ENCODE results near the gene NFYC.

The NFYC gene

DNA sequence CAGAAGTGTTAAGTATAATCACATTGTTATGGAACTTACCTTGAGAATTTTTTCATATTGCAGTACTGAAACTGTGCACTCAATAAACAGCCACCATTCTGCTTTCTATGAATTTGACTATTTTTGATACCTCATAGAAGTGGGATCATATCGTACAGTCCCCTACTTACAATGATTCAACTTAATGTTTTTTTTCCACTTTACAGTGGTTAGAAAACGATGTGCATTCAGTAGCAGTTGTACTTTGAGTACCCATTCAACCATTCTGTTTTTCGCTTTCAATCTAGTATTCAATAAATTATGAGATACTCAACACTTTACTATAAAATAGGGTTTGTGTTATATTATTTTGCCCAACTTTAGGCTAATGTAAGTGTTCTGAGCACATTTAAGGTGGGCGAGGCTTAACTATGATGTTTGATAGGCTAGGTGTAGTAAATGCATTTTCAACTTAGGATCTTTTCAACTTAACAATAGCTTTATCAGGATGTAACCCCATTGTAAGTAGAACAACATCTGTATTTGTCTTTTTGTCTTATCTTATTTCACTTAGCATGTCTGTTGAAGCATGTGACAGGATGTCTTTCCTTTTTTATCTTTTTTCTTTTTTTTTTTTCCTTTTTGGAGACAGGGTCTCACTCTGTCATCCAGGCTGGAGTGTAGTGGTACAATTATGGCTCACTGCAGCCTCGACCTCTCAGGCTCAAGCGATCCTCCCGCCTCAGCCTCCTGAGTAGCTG, 49.7 kb downstream of the NFYC start:
- DNase-seq (ENCODE audit: extremely low read depth, low read depth): no peak
- TF ChIP-seq, protein P1, sequence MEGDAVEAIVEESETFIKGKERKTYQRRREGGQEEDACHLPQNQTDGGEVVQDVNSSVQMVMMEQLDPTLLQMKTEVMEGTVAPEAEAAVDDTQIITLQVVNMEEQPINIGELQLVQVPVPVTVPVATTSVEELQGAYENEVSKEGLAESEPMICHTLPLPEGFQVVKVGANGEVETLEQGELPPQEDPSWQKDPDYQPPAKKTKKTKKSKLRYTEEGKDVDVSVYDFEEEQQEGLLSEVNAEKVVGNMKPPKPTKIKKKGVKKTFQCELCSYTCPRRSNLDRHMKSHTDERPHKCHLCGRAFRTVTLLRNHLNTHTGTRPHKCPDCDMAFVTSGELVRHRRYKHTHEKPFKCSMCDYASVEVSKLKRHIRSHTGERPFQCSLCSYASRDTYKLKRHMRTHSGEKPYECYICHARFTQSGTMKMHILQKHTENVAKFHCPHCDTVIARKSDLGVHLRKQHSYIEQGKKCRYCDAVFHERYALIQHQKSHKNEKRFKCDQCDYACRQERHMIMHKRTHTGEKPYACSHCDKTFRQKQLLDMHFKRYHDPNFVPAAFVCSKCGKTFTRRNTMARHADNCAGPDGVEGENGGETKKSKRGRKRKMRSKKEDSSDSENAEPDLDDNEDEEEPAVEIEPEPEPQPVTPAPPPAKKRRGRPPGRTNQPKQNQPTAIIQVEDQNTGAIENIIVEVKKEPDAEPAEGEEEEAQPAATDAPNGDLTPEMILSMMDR (IDR thresholded peaks at IDR 0.05; ENCODE audit: low read depth, low read length): no peak

DNA sequence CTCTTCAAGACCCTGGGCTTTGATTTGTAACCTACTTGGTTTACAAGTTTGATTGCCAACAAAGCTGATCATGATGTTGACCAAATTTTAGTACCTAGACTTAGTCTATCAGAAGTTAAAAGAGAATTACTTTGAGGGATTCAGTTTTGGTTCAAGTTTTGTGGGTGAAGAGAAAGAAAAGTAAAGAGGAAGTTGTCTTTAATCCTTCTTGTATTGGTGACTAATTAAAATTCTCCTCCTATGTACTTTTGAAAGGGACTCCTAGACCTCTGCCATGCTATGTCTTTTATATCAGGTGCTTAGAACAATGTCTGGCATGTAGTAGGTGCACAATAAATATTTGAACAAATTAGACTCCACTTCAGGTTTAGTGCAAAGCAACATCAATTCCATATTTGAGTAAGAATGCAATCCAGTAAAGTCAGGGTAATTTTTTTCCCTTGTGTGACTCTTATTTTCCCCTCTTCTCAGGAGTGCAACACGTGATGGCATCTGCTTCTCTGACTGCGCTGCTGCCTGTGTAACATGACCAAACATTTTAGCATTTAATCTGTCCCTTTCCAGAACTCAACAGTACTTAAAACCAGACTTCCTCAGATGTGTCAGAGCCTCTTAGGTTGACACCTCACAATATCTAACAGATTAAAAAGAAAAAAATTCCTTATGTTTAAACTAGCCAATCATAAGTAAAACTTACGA, 51.0 kb downstream of the NFYC start:
- no peak for DNase-seq (ENCODE audit: extremely low read depth, low read depth)
- TF ChIP-seq, protein P1 (IDR thresholded peaks at IDR 0.05; ENCODE audit: low read depth, low read length): no peak

DNA sequence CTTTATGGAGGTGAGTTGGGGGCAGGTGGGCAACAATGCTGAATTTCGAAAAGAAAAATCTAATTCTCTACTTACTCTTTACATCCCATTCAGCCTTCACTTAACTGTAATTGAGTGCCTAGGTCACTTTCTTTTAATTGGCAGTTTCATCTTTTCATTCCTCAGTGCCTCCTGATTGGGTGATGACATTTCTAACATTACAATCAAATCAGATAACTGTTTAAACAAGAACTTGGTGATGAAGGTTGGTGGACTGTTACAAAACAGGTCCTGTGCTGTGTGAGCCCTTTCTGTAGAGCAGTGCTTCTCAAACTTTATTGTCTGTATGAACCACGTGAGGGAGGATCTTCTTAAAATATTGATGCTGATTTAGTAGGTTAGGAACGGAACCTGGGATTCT, 51.9 kb downstream of the NFYC start:
- no peak for DNase-seq (ENCODE audit: extremely low read depth, low read depth)
- TF ChIP-seq, protein P1 (IDR thresholded peaks at IDR 0.05; ENCODE audit: low read depth, low read length): no peak

DNA sequence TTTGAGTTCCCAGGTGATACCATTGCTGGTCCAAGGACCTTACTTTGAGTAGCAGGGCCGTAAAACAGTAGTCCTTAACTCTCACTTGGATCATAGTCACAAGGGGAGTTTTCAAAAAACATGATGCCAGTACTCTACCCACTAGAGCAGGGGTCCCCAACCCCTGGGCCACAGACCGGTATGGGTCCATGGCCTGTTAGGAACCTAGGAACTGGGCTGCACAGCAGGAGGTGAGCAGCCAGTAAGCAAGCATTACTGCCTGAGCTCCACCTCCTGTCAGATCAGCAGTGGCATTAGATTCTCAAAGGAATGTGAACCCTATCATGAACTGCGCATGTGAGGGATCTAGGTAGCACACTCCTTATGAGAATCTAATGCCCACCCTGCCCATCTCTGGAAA, 52.4 kb downstream of the NFYC start:
- TF ChIP-seq, protein P1 (IDR thresholded peaks at IDR 0.05; ENCODE audit: low read depth, low read length): no peak
- DNase-seq (ENCODE audit: extremely low read depth, low read depth): no peak

DNA sequence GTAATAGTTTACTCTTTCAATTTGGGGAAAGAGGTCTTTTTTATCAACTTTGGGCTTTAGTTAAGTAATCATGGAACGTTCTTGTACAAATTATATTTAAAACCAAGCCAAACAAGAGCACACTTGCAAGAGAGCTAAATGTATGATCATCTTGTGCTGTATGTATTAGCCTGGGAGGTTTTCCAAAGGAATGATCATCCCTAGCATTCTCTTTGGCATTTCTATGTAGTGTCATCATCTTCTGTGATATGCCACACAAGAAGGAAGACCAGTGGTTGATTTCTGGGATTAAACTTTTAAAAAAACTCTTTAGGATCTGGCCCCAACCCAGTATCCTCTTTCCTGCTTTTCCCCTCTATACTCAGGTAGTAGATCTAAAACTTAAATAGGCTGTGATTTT, 53.7 kb downstream of the NFYC start:
- DNase-seq (ENCODE audit: extremely low read depth, low read depth): no peak
- TF ChIP-seq, protein P1 (IDR thresholded peaks at IDR 0.05; ENCODE audit: low read depth, low read length): no peak

DNA sequence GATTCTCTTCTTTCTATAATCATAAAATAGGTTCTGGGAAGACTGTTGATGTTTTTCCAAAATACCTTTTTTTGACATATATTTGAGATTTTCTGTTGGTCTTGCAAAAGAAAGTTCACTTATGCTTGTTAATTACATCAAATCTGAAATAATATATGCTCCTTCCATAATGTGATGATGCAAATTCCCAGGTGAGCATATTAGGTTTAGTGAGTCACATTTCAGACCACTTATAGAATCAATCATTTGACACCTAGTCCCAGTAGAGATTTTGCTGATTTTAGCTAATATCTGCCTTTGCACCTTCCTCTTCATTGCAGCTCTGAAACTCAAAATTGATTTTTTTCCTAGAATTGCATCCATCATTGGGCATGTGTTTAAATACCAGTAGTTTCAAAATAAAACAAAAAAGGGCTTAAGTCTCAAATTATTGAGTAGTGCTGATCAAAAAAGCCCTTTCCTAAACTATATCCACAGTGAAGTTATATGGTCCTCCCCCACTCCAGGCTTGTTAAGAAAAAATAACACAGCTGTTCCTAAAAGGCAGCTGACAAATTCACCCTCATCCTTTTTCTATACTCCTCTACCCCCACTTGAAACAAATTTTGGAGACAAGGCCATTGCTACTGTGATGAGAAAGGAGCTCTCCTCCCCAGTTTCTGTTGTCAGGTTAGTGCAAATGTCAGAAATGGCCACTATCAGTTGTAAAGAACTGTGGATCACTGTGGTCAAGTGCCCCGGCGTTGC, 55.0 kb downstream of the NFYC start:
- DNase-seq (ENCODE audit: extremely low read depth, low read depth): no peak
- TF ChIP-seq, protein P1 (IDR thresholded peaks at IDR 0.05; ENCODE audit: low read depth, low read length): no peak
